CD4-positive, alpha-beta T cell (primary cell): Measurements from ENCODE around the gene PACSIN3. TPM values are rescaled to one million over a fixed set of nuclear protein-coding genes. Genes with fewer than 3 reads are reported as not detected.

Source experiments
- ATAC-seq: fragments of 200-7000 bp; cut with Tn5 transposase; one replicate; pipeline ENCODE4 v1.10.0; 2022; ENCODE audit warnings: mild to moderate bottlenecking; ENCODE audit not compliant: poor library complexity
- CTCF ChIA-PET: fragments of 350-600 bp; sonication (Branson Sonifier 250); formaldehyde crosslinking; loops from one replicate; lab custom pipeline; 2021; ENCODE audit warnings: antibody characterized with exemption, inconsistent platforms; lab: Charles Lee
- POLR2A ChIA-PET: fragments of 350-600 bp; sonication (Branson Sonifier 250); formaldehyde crosslinking; loops from one replicate; lab custom pipeline; 2021; ENCODE audit warnings: antibody characterized with exemption, inconsistent platforms; lab: Charles Lee
- DNase-seq, 14 experiments: peaks; one replicate each; pipeline ENCODE4 v3.0.0-alpha.2; 2013 to 2020; ENCODE audit warnings: mixed read lengths in 2 of 14
- H3K27ac ChIP-seq, 2 donors: one replicate each; pipeline versions ENCODE4 v1.5.1 to v1.7.0; 2013; ENCODE audit warnings: low read length in 2 of 2, low read depth in 1 of 2, mild to moderate bottlenecking in 1 of 2
- H3K27me3 ChIP-seq, 2 experiments: 1 replicate in 1 of 2; 2 replicates in 1 of 2; pipeline versions ENCODE4 v1.6.1 to v1.7.0; 2013; ENCODE audit warnings: low read length in 2 of 2, control low read depth in 1 of 2, mild to moderate bottlenecking in 1 of 2, moderate library complexity in 1 of 2; ENCODE audit not compliant: insufficient read depth in 2 of 2, control insufficient read depth in 1 of 2
- H3K36me3 ChIP-seq: one replicate; pipeline ENCODE4 v1.6.1; 2013; ENCODE audit warnings: low read length, control low read depth; ENCODE audit not compliant: insufficient read depth
- H3K4me1 ChIP-seq: one replicate; pipeline ENCODE4 v1.6.1; 2013; ENCODE audit warnings: low read length, control low read depth; ENCODE audit not compliant: insufficient read depth
- H3K4me3 ChIP-seq: one replicate; pipeline ENCODE4 v1.5.1; 2013; ENCODE audit warnings: mild to moderate bottlenecking, low read length, moderate library complexity
- H3K9me3 ChIP-seq, 2 experiments: 1 replicate in 1 of 2; 2 replicates in 1 of 2; pipeline versions ENCODE4 v1.6.1 to v1.7.0; 2013; ENCODE audit warnings: low read length in 2 of 2, mild to moderate bottlenecking in 2 of 2, control low read depth in 1 of 2, moderate library complexity in 1 of 2; ENCODE audit not compliant: control insufficient read depth in 1 of 2, insufficient read depth in 1 of 2
- H3K27ac Mint-ChIP-seq: one replicate; pipeline ENCODE4 v1.8.0; 2020; ENCODE audit warnings: mixed read lengths
- H3K27me3 Mint-ChIP-seq: one replicate; pipeline ENCODE4 v1.8.0; 2021; ENCODE audit warnings: mixed read lengths
- H3K36me3 Mint-ChIP-seq: one replicate; pipeline ENCODE4 v1.8.0; 2021; ENCODE audit warnings: low read depth, mixed read lengths
- H3K4me1 Mint-ChIP-seq: one replicate; pipeline ENCODE4 v1.8.0; 2021; ENCODE audit warnings: low read depth, mixed read lengths
- H3K4me3 Mint-ChIP-seq: one replicate; pipeline ENCODE4 v1.8.0; 2020; ENCODE audit warnings: mild to moderate bottlenecking, mixed read lengths
- H3K9me3 Mint-ChIP-seq: one replicate; pipeline ENCODE4 v1.8.0; 2020; ENCODE audit warnings: mixed read lengths
- intact Hi-C, 2 experiments: fragments of 100-400 bp; cut with DNase I in 1 of 2; cut with micrococcal nuclease in 1 of 2; formaldehyde crosslinking; loops; one replicate each; pipeline versions ENCODE4 v1.15.1 to v1.9.0; 2023 to 2025; cut with DNase I, micrococcal nuclease
- total RNA-seq, 174 experiments: library from RNA in 2 of 174; stranded (reverse) in 2 of 174; gene quantifications; one replicate each; pipeline ENCODE4 v1.2.3 and lab custom pipeline; 2021 to 2026
- TF ChIP-seq, protein P1 (sequence below): fragments of 200-600 bp; IDR thresholded peaks from one replicate; pipeline ENCODE4 v1.8.0; 2022; ENCODE audit warnings: antibody characterized with exemption, mild to moderate bottlenecking

PACSIN3 gene
- total RNA-seq, 2 experiments from 2014 or later: 0.27 TPM; not detected in 1

DNA sequence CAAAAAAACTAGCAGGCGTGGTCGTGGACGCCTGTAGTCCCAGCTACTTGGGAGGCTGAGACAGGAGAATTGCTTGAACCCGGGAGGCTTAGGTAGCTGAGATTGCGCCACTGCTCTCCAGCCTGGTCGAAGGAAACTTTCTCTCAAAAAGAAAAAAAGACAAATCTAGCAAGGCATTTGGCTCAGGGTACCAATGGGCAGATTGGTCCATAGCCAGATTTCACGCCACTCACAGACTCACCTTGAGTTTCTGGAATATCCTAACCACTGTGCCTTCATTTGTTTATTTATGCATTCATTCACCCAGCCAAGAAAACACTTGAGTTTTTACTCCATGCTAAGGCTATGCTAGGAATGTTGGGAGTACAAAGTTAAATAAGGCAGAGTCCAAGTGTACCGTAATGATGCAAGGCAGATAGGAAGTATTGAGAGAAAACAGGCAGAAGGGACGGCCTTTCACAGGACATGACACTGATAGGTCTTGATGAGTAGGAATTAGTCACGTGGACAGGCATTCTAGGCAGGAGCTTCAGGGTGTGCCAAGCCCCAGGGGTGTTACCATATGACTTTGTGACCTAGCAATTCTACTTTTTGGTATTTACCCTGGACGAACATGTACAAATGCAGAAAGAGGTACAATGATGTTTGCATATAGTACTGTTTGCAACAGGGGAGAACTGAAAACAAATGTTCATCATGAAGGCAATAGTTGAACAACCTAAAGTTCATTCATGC lies 3.0 kb upstream of the PACSIN3 start:
- Histone ChIP-seq H3K36me3 (no peaks in the 10 kb centered on the region), H3K9me3 (peaks cover 0 to 8% of the 10 kb centered on the region in 2 experiments), H3K27ac (no peak overlapping the region), H3K4me1 (peaks cover 24% of the 10 kb centered on the region), H3K4me3 (no peak overlapping the region), H3K27me3 (peaks cover 26 to 31% of the 10 kb centered on the region in 2 experiments)
- ATAC-seq (no peak), DNase-seq (no peak)
- H3K36me3 Mint-ChIP-seq: no peaks in the 10 kb centered on the region
- ChIA-PET CTCF (interaction anchor here (0.7 kb wide), 1 partner anchor 9 kb away, joined by 5 read pairs; no protein-coding TSS in a partner anchor), POLR2A (interaction anchor here (1.1 kb wide), 1 partner anchor 26 kb away, joined by 5 read pairs; the partner anchor contains the start of gene DDB2)
- H3K9me3 Mint-ChIP-seq: no peaks in the 10 kb centered on the region
- H3K4me3 Mint-ChIP-seq: no peak overlapping the region
- H3K4me1 Mint-ChIP-seq: peaks cover 6% of the 10 kb centered on the region
- H3K27me3 Mint-ChIP-seq: peaks cover 21% of the 10 kb centered on the region
- TF ChIP-seq, protein P1, sequence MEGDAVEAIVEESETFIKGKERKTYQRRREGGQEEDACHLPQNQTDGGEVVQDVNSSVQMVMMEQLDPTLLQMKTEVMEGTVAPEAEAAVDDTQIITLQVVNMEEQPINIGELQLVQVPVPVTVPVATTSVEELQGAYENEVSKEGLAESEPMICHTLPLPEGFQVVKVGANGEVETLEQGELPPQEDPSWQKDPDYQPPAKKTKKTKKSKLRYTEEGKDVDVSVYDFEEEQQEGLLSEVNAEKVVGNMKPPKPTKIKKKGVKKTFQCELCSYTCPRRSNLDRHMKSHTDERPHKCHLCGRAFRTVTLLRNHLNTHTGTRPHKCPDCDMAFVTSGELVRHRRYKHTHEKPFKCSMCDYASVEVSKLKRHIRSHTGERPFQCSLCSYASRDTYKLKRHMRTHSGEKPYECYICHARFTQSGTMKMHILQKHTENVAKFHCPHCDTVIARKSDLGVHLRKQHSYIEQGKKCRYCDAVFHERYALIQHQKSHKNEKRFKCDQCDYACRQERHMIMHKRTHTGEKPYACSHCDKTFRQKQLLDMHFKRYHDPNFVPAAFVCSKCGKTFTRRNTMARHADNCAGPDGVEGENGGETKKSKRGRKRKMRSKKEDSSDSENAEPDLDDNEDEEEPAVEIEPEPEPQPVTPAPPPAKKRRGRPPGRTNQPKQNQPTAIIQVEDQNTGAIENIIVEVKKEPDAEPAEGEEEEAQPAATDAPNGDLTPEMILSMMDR: no peak
- intact Hi-C loops: no loop called here
- no peak overlapping the region for H3K27ac Mint-ChIP-seq

DNA sequence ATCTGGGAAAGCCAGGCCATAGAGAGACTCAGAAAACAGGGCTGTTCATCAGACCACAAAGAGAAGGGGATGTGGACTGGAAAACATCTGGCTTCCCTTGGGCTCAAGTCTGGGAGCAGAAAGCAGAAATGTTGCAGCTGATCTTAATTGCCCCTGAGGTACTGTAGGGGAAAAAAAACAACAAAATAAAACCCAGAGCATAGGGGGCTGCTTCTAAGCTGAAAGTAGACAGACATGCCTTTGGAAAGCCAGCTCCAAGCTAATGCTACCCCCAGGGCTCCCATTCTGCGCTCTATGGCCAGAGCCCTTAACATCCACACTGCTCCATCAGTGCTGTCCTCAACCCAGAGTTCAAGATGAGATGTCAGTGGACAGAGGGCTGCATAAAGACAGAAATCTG lies 2.0 kb upstream of the PACSIN3 start:
- Histone ChIP-seq H3K27ac (no peak overlapping the region), H3K4me3 (no peak overlapping the region), H3K27me3 (peaks cover 31 to 41% of the 10 kb centered on the region in 2 experiments), H3K36me3 (no peaks in the 10 kb centered on the region), H3K9me3 (peaks cover 0 to 8% of the 10 kb centered on the region in 2 experiments), H3K4me1 (peaks cover 24% of the 10 kb centered on the region)
- ChIA-PET POLR2A (interaction anchor here (0.6 to 2.3 kb wide), 2 partner anchors 11 to 26 kb away, joined by 3 to 19 read pairs; partner anchors contain the start of genes ARFGAP2 and DDB2), CTCF (interaction anchor here (0.5 kb wide), 1 partner anchor 19 kb away, joined by 3 read pairs; no protein-coding TSS in a partner anchor)
- Mint-ChIP-seq H3K27ac (no peak overlapping the region), H3K4me1 (peaks cover 6% of the 10 kb centered on the region), H3K27me3 (peaks cover 31% of the 10 kb centered on the region), H3K36me3 (no peaks in the 10 kb centered on the region), H3K4me3 (no peak overlapping the region), H3K9me3 (no peaks in the 10 kb centered on the region)
- TF ChIP-seq, protein P1: no peak
- ATAC-seq: no peak
- DNase-seq: no peak
- intact Hi-C loops: no loop called here

DNA sequence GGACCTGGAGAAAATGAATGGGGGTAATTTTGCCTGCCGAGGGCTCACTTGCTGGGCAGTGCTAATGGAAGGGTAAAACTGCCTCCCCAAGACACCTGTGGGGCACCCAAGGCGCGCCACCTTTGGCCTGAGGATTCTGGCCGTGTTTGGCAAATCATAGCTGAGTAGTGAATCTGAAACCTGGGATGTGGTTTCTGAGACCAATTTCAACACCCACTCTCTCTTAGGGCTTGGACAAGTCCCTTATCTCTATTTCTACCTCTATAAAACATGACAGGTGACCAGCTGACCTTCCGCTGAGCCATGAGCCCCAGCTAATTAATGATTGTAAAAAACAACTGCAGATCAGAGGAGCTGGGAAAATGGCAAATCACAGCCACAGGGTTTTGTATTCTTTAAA lies 1.5 kb upstream of the PACSIN3 start:
- intact Hi-C loops: no loop called here
- H3K4me3 Mint-ChIP-seq: peak overlapping the region; percentile 58
- POLR2A ChIA-PET: interaction anchor here (0.6 to 3.3 kb wide), 3 partner anchors 10 to 35 kb away, joined by 3 to 26 read pairs (median 19); partner anchors contain the start of genes ARFGAP2 and DDB2

More for the DNA sequence above, 1.5 kb upstream of the PACSIN3 start:
- TF ChIP-seq, protein P1: no peak
- peaks cover 0 to 8% of the 10 kb centered on the region in 2 experiments for H3K9me3 ChIP-seq
- no peaks in the 10 kb centered on the region for H3K36me3 Mint-ChIP-seq
- no peak overlapping the region for H3K27ac ChIP-seq
- no peaks in the 10 kb centered on the region for H3K36me3 ChIP-seq
- peaks cover 6% of the 10 kb centered on the region for H3K4me1 Mint-ChIP-seq
- H3K27me3 Mint-ChIP-seq: peaks cover 35% of the 10 kb centered on the region
- H3K27ac Mint-ChIP-seq: no peak overlapping the region
- DNase-seq (no peak), ATAC-seq (no peak)
- H3K9me3 Mint-ChIP-seq: no peaks in the 10 kb centered on the region
- no peak overlapping the region for H3K4me3 ChIP-seq
- CTCF ChIA-PET: interaction anchor here (1.4 to 1.6 kb wide), 3 partner anchors 10 to 83 kb away, joined by 4 to 6 read pairs (median 5); partner anchors contain the start of gene MADD
- peaks cover 24% of the 10 kb centered on the region for H3K4me1 ChIP-seq
- H3K27me3 ChIP-seq: peaks cover 34 to 43% of the 10 kb centered on the region in 2 experiments
